HG02870 (cell line): ENCODE data around the gene ARMC8.

Experiments
- ATAC-seq: cut with Tn5 transposase; IDR thresholded peaks from one replicate; pipeline ENCODE4 v1.9.1; 2021; ENCODE audit warnings: mild to moderate bottlenecking, moderate library complexity; ENCODE audit not compliant: unreplicated experiment

ARMC8 gene

GRCh38 chr3:138303474-138303873 is 116.4 kb downstream of the ARMC8 start:
- ATAC-seq, result no peak

GRCh38 chr3:138307899-138308298 is 120.8 kb downstream of the ARMC8 start:
- no peak for ATAC-seq

- ATAC-seq, result no peak
Observed at GRCh38 chr3:138308783-138309182, 121.7 kb downstream of the ARMC8 start.

GRCh38 chr3:138310494-138310893 is 123.4 kb downstream of the ARMC8 start:
- ATAC-seq, result no peak

GRCh38 chr3:138314751-138315150 is 127.7 kb downstream of the ARMC8 start:
- ATAC-seq, result no peak

GRCh38 chr3:138317687-138318086 is 130.6 kb downstream of the ARMC8 start:
- no peak for ATAC-seq

GRCh38 chr3:138323971-138324370 is 136.9 kb downstream of the ARMC8 start:
- ATAC-seq, result no peak

- no peak for ATAC-seq
Observed at GRCh38 chr3:138325990-138326389, 138.9 kb downstream of the ARMC8 start.

- ATAC-seq, result no peak
Observed at GRCh38 chr3:138326866-138327595, 139.9 kb downstream of the ARMC8 start.

GRCh38 chr3:138327831-138328230 is 140.7 kb downstream of the ARMC8 start:
- no peak for ATAC-seq

GRCh38 chr3:138328341-138328740 is 141.2 kb downstream of the ARMC8 start:
- ATAC-seq, result no peak

GRCh38 chr3:138329127-138329983 is 142.3 kb downstream of the ARMC8 start, which contains the start of gene NME9:
TSS of gene NME9 (minus strand) at chr3:138329851. CDS start at chr3:138329335, 516 bp downstream.
- ATAC-seq, result peak; percentile 67

GRCh38 chr3:138329984-138330293 is 142.8 kb downstream of the ARMC8 start:
- no peak for ATAC-seq

- no peak for ATAC-seq
Observed at GRCh38 chr3:138331143-138331894, 144.2 kb downstream of the ARMC8 start.

GRCh38 chr3:138332472-138333073 is 145.5 kb downstream of the ARMC8 start:
- ATAC-seq, result no peak

- ATAC-seq, result no peak
Observed at GRCh38 chr3:138334608-138335007, 147.5 kb downstream of the ARMC8 start.

GRCh38 chr3:138336454-138336999 is 149.4 kb downstream of the ARMC8 start:
- no peak for ATAC-seq

GRCh38 chr3:138338244-138338643 is 151.1 kb downstream of the ARMC8 start:
- ATAC-seq, result no peak

- ATAC-seq, result no peak
Observed at GRCh38 chr3:138338811-138339210, 151.7 kb downstream of the ARMC8 start.

GRCh38 chr3:138340511-138340910 is 153.4 kb downstream of the ARMC8 start:
- no peak for ATAC-seq

GRCh38 chr3:138344754-138345153 is 157.7 kb downstream of the ARMC8 start:
- no peak for ATAC-seq
